ENCODE results near the gene HDAC7. TPM values are rescaled to one million over a fixed set of nuclear protein-coding genes. Genes with fewer than 3 reads are reported as not detected.

The HDAC7 gene
- total RNA-seq, 2 experiments from 2014 or later: 225 to 247 TPM

DNA sequence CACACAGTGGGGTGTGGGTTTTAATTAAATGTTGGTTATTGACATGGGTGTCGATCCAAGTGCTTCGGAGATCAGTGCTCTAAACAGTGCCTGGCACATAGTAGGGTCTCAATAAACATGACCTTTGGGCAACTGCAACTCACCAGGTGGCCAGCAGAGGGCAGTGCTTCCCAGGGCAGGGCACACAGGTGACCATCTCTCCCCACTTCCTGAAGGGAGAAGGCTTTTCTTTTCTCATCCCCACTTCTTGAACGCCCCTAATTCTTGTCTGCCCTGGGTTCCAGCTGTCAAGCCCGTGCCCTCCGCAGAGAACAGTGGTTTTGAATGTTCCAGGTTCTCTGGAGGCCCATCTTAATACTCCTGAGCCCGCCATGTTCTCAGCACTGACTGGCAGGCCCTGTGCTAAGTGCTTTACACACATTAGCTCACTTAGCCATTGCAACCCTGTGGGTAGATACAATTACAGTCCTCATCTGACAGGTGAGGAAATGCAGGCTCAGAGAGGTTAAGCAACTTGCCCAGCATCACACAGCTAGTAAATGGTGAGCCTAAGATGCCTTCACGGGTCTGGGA is 77.4 kb downstream of the HDAC7 start:
- ChIA-PET CTCF (interaction anchor here (0.6 to 13.0 kb wide), 32 partner anchors 10 to 455 kb away, joined by 3 to 289 read pairs (median 4); partner anchors contain the start of genes ENDOU, RAPGEF3 and SLC48A1), POLR2A (interaction anchor here (1.0 kb wide), 1 partner anchor 40 kb away, joined by 3 read pairs; no protein-coding TSS in a partner anchor)

DNA sequence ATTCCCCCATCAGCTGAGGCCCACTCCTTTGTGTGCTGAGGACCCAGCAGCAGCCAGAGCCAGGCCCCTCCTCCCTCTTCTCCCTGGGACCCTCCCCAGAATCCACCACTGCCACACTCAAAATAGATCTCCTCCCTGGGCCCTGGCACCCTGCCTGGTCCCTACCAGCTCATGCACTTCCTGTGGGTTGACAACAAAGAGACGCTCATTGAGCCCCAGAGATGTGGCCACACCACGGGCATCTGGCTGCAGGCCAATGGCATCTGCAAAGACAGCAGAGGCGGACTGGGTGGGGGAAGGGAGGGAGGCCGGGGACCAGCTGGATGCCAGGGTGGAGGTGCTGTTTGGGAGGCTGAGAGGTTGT is 78.4 kb downstream of the HDAC7 start:
- POLR2A ChIA-PET: interaction anchor here (0.6 kb wide), 1 partner anchor 15 kb away, joined by 3 read pairs; no protein-coding TSS in a partner anchor
- CTCF ChIA-PET: interaction anchor here (0.8 to 13.0 kb wide), 23 partner anchors 9 to 456 kb away, joined by 3 to 289 read pairs (median 5); partner anchors contain the start of genes ENDOU, RAPGEF3 and SLC48A1

DNA sequence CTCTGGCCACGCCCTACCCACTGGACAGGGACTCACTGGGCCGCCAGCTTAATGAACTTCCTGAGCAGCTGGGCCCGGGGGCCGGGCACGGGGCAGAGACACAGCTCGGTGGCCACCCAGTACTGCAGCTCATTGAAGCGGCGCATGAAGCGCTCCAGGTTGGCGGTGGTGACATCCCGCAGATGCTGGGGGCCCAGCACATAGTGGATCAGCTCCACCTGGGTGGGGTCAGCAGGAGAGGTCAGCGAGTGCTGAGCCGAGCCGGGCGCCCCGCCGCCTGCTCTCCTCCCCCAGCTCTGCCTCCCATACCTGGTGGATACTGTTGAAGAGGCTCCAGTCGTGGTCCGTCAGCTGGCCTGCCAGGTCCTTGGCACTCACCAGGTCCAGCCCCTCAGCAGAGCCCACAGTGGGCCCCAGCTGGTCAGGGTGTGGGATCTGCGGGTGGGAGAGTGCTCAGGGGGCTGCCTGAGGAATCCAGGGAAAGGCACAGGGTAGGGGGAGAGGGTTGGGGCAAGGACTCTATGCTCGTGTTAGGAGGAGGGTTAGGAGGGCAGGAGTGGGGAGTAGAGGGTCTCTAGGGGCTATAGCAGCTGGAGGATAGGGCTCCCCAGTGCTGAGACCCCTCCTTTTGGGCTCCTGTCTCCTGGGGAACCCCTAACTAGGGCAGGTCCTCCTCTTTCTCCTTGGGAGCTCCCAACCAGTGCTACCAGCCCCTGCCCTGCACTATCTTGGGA is 78.9 kb downstream of the HDAC7 start:
- CTCF ChIA-PET: interaction anchor here (1.1 to 13.0 kb wide), 14 partner anchors 16 to 456 kb away, joined by 3 to 289 read pairs (median 10); partner anchors contain the start of genes RAPGEF3 and SLC48A1
- POLR2A ChIA-PET: interaction anchor here (0.6 to 0.8 kb wide), 2 partner anchors 15 to 34 kb away, joined by 3 read pairs; partner anchors contain the start of gene RPAP3

DNA sequence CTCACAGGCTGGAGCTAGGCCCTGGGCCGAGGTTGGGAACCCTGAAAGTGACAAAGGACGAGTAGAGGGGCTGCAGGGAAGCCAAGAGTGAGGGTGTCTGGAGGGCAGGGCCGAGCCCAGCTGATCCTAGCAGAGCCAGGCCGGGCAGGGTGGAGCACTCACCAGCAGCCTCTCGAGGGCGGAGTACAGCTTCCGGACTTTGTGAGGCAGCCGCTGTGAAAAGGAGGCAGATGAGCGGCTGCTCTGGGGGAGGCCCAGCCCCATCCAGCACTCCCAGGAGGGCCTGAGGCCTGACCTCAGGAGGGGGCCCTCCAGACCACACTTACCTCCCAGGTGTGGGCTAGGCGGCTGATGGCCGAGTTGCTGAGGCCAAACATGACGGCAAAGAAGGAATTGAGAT is 79.7 kb downstream of the HDAC7 start:
- ChIA-PET POLR2A (interaction anchor here (0.8 kb wide), 1 partner anchor 34 kb away, joined by 3 read pairs; the partner anchor contains the start of gene RPAP3), CTCF (interaction anchor here (5.6 to 13.0 kb wide), 4 partner anchors 17 to 100 kb away, joined by 36 to 289 read pairs (median 119); partner anchors contain the start of genes RAPGEF3 and SLC48A1)

DNA sequence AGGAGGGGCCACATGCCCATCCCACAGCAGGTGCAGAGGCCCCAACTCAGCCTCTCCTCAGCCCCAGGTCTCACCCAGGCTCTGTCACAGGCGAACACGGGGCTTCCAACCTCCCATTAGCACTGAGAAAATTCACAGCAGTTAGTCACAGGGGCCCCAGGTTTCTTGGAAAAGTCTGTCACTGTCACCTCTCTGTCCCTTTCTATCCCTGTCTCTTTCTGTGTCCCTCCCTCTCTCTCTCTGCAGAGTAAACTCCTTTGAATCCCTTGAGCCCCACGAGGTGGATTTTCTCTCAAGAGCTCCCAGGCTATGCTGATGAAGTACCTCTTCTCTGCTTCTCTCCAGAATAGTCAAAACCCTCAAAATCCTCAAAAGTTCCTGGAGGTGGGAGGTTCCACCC is 80.4 kb downstream of the HDAC7 start:
- ChIA-PET CTCF (interaction anchor here (6.0 to 13.0 kb wide), 3 partner anchors 24 to 101 kb away, joined by 36 to 289 read pairs (median 91); partner anchors contain the start of gene SLC48A1), POLR2A (no interaction called here)

DNA sequence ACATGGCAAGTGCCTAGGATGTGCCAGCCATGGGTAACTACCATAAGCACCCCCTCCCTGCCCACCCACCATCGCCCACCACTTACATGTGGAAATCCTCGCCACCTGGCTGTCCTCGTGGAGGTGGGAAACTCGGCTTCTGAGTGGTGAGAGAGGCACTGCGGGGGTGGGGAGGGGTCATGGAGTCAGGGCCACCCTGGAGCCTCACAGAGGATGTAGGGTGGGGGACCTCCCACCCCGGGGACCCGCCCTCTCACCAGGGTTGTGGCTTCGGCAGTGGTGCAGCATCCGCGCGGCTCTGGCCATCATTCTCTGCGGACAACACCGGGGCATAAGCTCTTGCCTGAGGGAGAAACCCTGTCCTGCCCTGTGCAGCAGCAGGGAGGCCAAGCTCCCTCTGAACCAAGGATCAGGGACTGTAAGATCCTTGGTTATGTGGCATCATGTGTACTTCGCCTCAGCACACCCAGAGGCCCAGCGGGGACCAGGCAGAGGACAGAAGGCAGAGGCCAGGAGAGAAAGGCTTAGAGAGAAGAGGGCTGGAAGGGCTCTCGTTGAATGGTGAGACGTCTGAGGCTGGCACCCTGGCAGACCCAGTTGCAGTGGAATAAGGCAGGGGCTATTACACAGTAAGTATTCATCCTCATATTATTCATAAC is 81.6 kb downstream of the HDAC7 start:
- ChIA-PET CTCF (interaction anchor here (0.9 kb wide), 1 partner anchor 29 kb away, joined by 3 read pairs; no protein-coding TSS in a partner anchor), POLR2A (no interaction called here)

DNA sequence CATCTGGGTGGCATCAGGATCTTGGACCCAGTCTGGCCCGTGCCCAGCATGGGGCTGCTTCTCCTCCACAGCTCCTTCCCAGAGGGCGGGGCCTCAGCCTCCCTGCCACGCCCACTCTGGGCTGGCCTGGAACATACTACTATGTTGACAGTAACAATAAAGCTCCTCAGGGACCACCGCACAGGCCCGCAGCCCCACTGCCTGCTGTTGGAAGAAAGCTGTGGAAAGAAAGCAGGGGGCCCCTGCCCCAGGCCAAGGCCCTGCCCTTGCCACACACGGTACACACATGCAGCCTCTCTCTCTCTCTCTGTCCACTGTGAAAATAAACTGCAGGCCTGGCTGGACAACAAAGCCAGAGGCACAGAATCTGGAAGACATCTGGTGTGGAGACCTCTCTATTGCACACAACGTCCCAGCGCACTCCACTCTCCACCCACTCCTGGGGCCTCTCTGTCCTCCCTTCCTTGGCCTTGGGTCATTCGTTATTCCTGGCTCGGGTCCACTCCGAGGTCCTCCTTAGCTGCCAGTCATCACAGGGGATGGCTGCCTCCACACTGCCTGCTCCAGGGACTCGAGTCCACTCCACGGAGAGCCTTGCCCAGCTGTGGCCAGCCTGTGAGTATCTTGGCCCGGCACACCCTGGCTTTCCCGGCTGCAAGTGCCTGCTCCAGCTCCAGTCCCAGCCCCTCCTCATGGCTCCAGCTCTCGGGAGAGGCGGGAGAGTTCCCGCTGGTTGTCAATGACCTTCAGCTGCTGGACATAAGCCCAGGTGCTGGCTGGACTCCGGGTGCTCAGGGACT is 82.6 kb downstream of the HDAC7 start:
- POLR2A ChIA-PET: no interaction called here

DNA sequence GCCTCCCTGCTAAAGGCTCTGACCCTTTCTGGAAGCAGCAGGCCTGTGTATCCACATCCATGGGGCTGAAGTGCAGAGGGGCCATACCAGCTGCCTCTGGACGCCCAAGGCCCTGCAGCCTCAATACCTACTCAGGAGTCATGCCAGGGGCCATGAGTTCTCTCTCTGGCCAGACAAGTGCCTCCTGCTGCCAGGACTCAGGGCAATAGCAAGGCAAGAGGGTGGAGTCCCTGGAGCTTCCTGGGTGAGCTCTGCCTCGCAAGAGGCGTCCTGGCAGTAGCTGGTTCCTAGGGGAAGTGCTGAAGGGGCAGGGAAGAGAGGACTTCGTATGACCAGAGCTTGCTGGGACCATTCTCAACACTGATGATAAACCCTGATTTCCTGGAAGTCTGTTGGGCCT is 83.5 kb downstream of the HDAC7 start:
- CTCF ChIA-PET: interaction anchor here (0.9 to 2.1 kb wide), 3 partner anchors 8 to 102 kb away, joined by 4 to 8 read pairs (median 5); no protein-coding TSS in a partner anchor
- POLR2A ChIA-PET: no interaction called here

More for the DNA sequence above, 82.6 kb downstream of the HDAC7 start:
- CTCF ChIA-PET: interaction anchor here (0.9 to 2.1 kb wide), 3 partner anchors 7 to 102 kb away, joined by 4 to 8 read pairs (median 5); no protein-coding TSS in a partner anchor

DNA sequence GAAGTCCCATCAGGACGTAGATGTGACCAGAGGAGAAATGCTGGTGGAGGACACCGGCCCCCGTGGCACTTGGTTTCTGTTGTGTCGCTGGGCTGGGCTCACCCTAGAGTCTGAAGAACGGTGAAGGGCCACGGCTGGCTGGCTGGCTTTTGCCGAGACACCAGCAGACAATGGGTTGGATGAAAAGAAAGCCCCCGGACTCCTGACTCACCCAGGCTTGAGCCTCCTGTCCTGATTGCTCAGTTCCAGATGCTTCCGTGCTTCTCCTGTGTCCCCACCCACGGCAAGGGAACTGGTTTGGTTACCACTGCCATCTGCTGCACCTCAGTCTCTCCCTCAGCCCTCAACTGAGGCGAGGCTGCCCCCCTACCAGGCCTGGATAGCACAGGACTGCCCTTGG is 84.1 kb downstream of the HDAC7 start:
- ChIA-PET POLR2A (no interaction called here), CTCF (interaction anchor here (1.3 to 2.1 kb wide), 2 partner anchors 9 to 32 kb away, joined by 4 to 8 read pairs; no protein-coding TSS in a partner anchor)

DNA sequence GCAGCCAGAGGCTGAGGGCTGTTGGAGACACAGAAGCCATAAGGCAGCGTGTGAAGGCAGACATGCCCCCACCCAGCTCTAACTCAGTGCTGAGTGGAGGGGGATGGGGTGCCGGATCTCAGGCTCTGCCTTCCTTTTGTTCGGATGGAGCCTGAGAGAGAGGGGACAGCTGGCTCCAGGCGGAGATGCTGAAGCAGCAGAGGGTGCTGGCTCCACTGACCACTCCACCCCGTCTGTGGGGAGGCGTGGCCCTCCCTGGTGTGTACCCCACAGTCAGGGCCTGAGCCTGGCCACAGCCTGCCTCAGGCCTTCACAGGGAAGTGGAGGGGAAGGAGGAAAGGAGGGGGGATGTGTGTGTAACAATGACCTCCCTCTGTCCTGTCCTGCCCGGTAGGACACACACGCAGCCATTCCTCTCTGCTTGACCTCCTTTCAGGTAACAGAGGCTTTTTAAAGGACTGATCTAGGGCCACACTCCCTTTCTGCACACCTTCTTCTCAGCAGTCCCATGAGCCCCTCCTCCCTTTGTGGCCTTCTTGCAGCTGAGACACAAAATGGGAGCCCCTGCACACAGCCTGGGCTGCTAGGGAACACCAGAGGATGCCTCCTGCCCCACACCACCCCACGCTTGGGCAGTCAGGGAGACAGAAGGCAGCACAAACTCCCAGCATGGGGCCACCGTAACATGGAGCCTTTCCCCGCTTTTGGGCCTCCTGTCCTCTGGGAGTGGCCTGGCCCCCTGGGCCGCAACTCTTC is 84.8 kb downstream of the HDAC7 start:
- POLR2A ChIA-PET: no interaction called here
- CTCF ChIA-PET: interaction anchor here (0.9 to 1.2 kb wide), 2 partner anchors 20 to 28 kb away, joined by 3 read pairs; no protein-coding TSS in a partner anchor

DNA sequence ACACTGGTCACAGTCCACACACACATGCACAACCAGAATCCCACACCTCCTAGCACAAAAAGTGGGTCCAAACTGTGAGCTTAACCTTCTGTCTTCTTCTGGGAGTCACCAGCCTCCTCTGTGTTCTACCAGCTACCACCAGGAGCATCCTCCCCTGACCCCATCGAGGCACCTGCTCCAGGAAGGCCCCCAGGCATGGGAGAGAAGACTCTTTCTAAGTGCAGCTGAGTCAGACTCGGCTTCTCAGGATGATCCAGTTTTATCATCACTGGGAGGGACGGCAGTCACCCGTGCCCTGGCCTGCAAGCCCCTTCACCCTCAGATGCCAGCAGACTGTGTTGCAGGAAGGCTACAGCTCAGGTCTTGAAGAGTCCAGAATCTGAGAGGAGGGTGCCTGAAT is 86.6 kb downstream of the HDAC7 start:
- CTCF ChIA-PET: interaction anchor here (1.0 to 3.3 kb wide), 4 partner anchors 9 to 230 kb away, joined by 3 to 19 read pairs (median 4); partner anchors contain the start of gene TMEM106C
- POLR2A ChIA-PET: interaction anchor here (0.8 kb wide), 1 partner anchor 107 kb away, joined by 4 read pairs; no protein-coding TSS in a partner anchor

Other genes with a start within 250 kb of the HDAC7 start
- 10 to 100 TPM; 52.0 to 55.2 TPM for gene RPAP3, start 113.9 kb downstream of the HDAC7 start, total RNA-seq
- not detected for gene ENDOU, start 94.4 kb downstream of the HDAC7 start, total RNA-seq
- gene RAPGEF3, start 61.0 kb downstream of the HDAC7 start, total RNA-seq: 1 to 10 TPM; 1.1 to 1.4 TPM
- gene SLC48A1, start 46.7 kb downstream of the HDAC7 start, total RNA-seq: 10 to 100 TPM; 12.0 to 12.9 TPM
- gene VDR, start 85.1 kb upstream of the HDAC7 start, total RNA-seq: 100 to 1,000 TPM; 104 to 106 TPM
- 100 to 1,000 TPM; 199 to 200 TPM for gene TMEM106C, start 143.7 kb upstream of the HDAC7 start, total RNA-seq
- gene COL2A1, start 184.6 kb upstream of the HDAC7 start, total RNA-seq: not detected

All from activated CD8-positive, alpha-beta memory T cell treated with anti-CD3 and anti-CD28 coated beads for 36 hours (primary cell).